HG02970 (cell line): Measurements from ENCODE around the gene LCT.
A peak's percentile ranks its signal among the peaks of the same experiment; 100 is the strongest.

ENCODE experiments used
- ATAC-seq: cut with Tn5 transposase; IDR thresholded peaks from one replicate; pipeline ENCODE4 v1.9.1; 2021; ENCODE audit warnings: mild to moderate bottlenecking, moderate library complexity, moderate number of reproducible peaks; ENCODE audit not compliant: unreplicated experiment, low FRiP score

The LCT gene

DNA sequence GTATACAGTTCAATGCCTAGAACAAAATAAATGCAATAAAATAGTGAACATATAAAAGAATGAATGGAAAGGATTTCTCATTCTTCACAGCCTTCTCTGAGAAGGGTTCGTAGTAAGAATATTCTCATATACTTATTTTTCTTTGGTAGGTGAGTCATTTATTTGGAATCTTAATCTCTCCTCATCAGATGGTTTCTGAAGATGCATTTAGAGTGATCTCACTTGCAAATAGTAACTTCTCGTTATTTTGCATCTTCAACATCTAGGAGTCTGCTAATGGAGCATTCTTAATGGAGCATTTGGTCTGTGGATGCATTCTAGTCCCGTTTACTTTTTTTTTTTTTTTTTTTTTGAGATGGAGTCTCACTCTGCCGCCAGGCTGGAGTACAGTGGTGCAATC lies 91.4 kb downstream of the LCT start:
- ATAC-seq = no peak

GRCh38 chr2:135744760-135745314 lies 92.1 kb downstream of the LCT start:
- no peak for ATAC-seq

DNA sequence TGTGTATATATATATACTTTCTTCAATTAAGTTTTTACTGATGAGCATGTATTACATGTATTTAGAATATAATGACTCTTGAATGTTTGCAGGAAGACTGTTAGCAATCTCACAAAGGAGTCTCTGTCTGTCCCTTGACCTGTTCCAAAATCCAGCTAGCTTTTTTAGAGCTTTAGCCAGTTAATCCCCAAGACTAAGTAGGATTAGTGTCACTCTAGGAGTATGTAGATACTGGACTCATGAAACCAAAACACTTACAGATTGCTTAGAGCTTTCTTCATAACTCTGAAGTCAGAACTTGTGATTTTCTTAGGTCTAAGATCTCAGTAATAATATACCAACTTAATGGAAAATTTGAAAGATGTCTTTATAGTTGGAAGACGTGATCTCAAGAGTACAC lies 93.1 kb downstream of the LCT start:
- no peak for ATAC-seq

DNA sequence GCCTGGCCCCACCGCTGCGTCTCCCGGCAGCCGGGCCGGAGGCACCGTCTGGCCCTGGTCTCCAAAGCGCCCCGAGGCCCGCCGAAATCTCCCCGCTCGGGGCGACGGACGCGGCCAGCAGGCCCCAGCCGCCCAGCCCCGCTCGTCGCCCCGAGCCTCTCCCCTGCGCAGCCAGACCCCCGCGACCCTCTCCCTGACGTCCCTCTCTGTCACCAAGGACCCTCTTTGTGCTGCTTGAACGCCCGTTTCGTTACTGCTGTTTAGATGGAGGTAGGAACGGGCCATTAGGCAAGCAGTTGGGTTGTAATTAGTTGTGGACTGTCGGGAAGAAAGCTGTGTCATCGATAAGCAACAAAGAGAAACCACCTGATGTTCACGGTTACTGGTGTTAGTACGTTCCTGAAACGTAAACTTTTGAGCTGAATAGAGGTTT lies 94.6 kb downstream of the LCT start:
- ATAC-seq = peak; percentile 20

DNA sequence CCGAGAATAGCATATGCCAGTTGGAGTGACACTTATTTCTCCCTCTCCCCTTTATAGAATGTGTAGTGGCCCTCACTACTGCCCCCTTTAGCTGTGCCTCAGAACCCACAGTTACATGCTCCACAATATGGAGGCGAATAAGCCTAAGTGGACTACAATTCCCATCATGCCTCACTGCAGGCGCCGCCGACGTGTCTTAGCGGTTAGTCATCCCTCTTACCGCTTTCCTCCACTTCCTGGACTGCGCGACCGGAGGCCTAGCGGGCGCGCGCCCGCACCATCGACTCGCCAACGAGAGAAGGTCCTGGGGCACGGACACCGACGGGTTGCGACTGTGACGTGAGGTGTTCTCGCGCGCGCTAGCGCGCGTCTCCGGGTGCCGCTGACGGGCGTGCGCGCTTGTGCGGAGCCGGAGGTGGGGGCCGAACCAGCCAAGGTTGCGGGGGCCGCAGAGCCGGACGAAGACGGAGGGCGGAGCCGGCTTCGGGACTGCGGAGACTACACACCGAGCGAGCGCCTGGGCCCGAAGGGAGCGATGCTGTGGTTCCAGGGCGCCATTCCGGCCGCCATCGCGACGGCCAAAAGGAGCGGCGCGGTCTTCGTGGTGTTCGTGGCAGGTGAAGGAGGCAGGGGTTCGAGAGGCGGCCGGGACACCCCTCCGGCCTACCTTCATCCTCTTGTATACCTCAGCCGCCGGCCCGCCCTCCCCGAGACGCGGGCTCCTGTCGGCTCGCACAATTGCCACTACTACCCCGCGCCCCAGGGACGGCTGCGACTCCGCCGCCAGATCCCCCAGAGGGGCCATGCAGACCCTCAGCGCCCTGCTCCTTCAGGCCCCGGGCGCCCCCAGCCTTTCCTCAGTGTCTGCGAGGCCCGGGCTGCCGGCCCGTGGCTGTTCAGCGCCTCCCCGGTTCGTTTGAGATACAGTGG lies 95.3 kb downstream of the LCT start, which contains the start of gene UBXN4:
Gene UBXN4, plus strand, starts transcription at position 461 of the 930 bp plus-strand sequence. Its CDS starts 75 bp downstream, at position 536.
- peak; percentile 95 for ATAC-seq

GRCh38 chr2:135741043-135741394 lies 96.0 kb downstream of the LCT start:
- no peak for ATAC-seq

GRCh38 chr2:135740206-135740605 lies 96.8 kb downstream of the LCT start:
- ATAC-seq = no peak
